ENCODE results near the gene APOBEC2. TPM values are rescaled to one million over a fixed set of nuclear protein-coding genes. Genes with fewer than 3 reads are reported as not detected.

Gene APOBEC2
- total and polyA plus RNA-seq, 8 donors: 0.29 to 1.3 (median 0.75) TPM; not detected in 1

DNA sequence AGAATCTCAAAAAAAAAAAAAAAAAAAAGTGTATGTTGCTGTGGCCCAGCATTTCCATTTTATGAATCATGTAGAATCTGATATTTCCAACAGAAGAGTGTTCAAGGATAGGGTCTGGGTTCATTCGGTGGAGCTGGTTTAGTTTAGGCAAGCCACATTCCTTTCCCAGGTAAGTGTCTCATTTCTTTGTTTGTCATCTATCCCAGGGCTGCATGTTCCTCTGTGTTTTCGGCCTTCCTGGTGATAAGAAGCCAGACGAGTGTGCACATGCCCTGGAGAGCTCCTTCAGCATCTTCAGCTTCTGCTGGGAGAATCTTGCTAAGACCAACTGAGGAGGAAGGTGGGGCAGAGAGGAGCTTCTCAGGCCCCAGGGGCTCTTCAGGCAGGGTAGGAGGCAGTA, 58.0 kb downstream of the APOBEC2 start:
- Histone ChIP-seq H3K27ac (no peak overlapping the region), H3K27me3 (no peaks in the 10 kb centered on the region), H3K36me3 (peaks cover 0 to 3% of the 10 kb centered on the region in 2 donors), H3K9me3 (no peaks in the 10 kb centered on the region), H3K4me3 (no peak overlapping the region), H3K4me1 (no peaks in the 10 kb centered on the region)
- TF ChIP-seq, protein P1, sequence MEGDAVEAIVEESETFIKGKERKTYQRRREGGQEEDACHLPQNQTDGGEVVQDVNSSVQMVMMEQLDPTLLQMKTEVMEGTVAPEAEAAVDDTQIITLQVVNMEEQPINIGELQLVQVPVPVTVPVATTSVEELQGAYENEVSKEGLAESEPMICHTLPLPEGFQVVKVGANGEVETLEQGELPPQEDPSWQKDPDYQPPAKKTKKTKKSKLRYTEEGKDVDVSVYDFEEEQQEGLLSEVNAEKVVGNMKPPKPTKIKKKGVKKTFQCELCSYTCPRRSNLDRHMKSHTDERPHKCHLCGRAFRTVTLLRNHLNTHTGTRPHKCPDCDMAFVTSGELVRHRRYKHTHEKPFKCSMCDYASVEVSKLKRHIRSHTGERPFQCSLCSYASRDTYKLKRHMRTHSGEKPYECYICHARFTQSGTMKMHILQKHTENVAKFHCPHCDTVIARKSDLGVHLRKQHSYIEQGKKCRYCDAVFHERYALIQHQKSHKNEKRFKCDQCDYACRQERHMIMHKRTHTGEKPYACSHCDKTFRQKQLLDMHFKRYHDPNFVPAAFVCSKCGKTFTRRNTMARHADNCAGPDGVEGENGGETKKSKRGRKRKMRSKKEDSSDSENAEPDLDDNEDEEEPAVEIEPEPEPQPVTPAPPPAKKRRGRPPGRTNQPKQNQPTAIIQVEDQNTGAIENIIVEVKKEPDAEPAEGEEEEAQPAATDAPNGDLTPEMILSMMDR (IDR thresholded peaks at IDR 0.05): no peak
- ATAC-seq (peak; percentile 52), DNase-seq (no peak)
- intact Hi-C loops (cut with DNase I): no loop called here

Other genes starting within 250 kb of the APOBEC2 start
- gene UNC5CL, start 14.0 kb upstream of the APOBEC2 start, total RNA-seq: 1 to 10 TPM; 2.3 to 3.1 TPM
- gene UNC5CL, start 14.0 kb upstream of the APOBEC2 start, polyA plus RNA-seq (ENCODE audit: insufficient read length in 6 of 6): 10 to 100 TPM in 2 of 6 donors, 1 to 10 TPM in 4; 2.9 to 11.8 (median 6.6) TPM
- gene TSPO2, start 10.7 kb upstream of the APOBEC2 start, total RNA-seq: not detected
- gene TSPO2, start 10.7 kb upstream of the APOBEC2 start, polyA plus RNA-seq (ENCODE audit: insufficient read length in 6 of 6): 1 to 10 TPM in 3 of 6 donors, under 1 TPM in 3; 0.52 to 1.5 (median 1.1) TPM
- 10 to 100 TPM; 14.9 to 20.3 TPM for gene OARD1, start 19.2 kb downstream of the APOBEC2 start, total RNA-seq
- gene OARD1, start 19.2 kb downstream of the APOBEC2 start, polyA plus RNA-seq (ENCODE audit: insufficient read length in 6 of 6): 10 to 100 TPM; 44.2 to 56.4 (median 48.2) TPM
- 10 to 100 TPM; 16.4 to 20.3 TPM for gene NFYA, start 19.8 kb downstream of the APOBEC2 start, total RNA-seq
- gene NFYA, start 19.8 kb downstream of the APOBEC2 start, polyA plus RNA-seq (ENCODE audit: insufficient read length in 6 of 6): 10 to 100 TPM; 50.6 to 58.6 (median 54.9) TPM
- under 1 TPM; 0.87 to 0.92 TPM for gene TREML1, start 101.1 kb downstream of the APOBEC2 start, total RNA-seq
- gene TREML1, start 101.1 kb downstream of the APOBEC2 start, polyA plus RNA-seq (ENCODE audit: insufficient read length in 6 of 6): 1 to 10 TPM in 5 of 6 donors, under 1 TPM in 1; 0.86 to 2.0 (median 1.6) TPM
- 10 to 100 TPM; 16.2 to 29.2 TPM for gene TREM2, start 109.9 kb downstream of the APOBEC2 start, total RNA-seq
- gene TREM2, start 109.9 kb downstream of the APOBEC2 start, polyA plus RNA-seq (ENCODE audit: insufficient read length in 6 of 6): under 1 TPM in 5 of 6 donors, not detected in 1; 0.20 to 0.78 (median 0.50) TPM
- 1 to 10 TPM in 1 of 2 donors, under 1 TPM in 1; 0.32 to 3.2 TPM for gene TREML2, start 147.9 kb downstream of the APOBEC2 start, total RNA-seq
- under 1 TPM; 0.16 to 0.38 (median 0.23) TPM for gene TREML2, start 147.9 kb downstream of the APOBEC2 start, polyA plus RNA-seq (ENCODE audit: insufficient read length in 6 of 6)
- under 1 TPM in 1 of 2 donors, not detected in 1; 0.32 TPM for gene TREML4, start 175.1 kb downstream of the APOBEC2 start, total RNA-seq
- gene TREML4, start 175.1 kb downstream of the APOBEC2 start, polyA plus RNA-seq (ENCODE audit: insufficient read length in 6 of 6): not detected
- 10 to 100 TPM; 36.5 to 65.3 TPM for gene TREM1, start 233.5 kb downstream of the APOBEC2 start, total RNA-seq
- gene TREM1, start 233.5 kb downstream of the APOBEC2 start, polyA plus RNA-seq (ENCODE audit: insufficient read length in 6 of 6): 1 to 10 TPM in 5 of 6 donors, under 1 TPM in 1; 0.44 to 2.5 (median 1.3) TPM